HepG2 (cell line): ENCODE measurements around the gene DPP3. TPM values are rescaled to one million over a fixed set of nuclear protein-coding genes. Genes with fewer than 3 reads are reported as not detected.

Experiments used
- CEBPB ChIP-seq: IDR thresholded peaks from 2 replicates; pipeline ENCODE4 v1.6.1; 2011; ENCODE audit warnings: low read depth, low read length, improper control_type of control experiment, borderline replicate concordance
- CEBPG ChIP-seq: IDR thresholded peaks from 2 replicates; pipeline ENCODE4 v1.6.1; 2016
- DNMT1 ChIP-seq: sonication (generic); formaldehyde crosslinking; IDR thresholded peaks from 2 replicates; pipeline ENCODE4 v1.5.1; 2020; ENCODE audit warnings: mild to moderate bottlenecking, missing genetic modification reagents
- GATAD2A ChIP-seq: IDR thresholded peaks from 2 replicates; pipeline ENCODE4 v1.6.1; 2016
- HDAC1 ChIP-seq: sonication (generic); formaldehyde crosslinking; IDR thresholded peaks from 2 replicates; pipeline ENCODE4 v1.5.1; 2020; ENCODE audit warnings: mild to moderate bottlenecking, missing genetic modification reagents
- HOXA3 ChIP-seq: sonication (generic); formaldehyde crosslinking; IDR thresholded peaks from 2 replicates; pipeline ENCODE4 v1.5.0; 2020; ENCODE audit warnings: missing genetic modification reagents
- KLF11 ChIP-seq: IDR thresholded peaks from 2 replicates; pipeline ENCODE4 v1.6.1; 2016; ENCODE audit warnings: missing compliant biosample characterization
- KLF15 ChIP-seq: sonication (generic); formaldehyde crosslinking; IDR thresholded peaks from 2 replicates; pipeline ENCODE4 v1.8.1; 2023; ENCODE audit warnings: borderline replicate concordance, mild to moderate bottlenecking, inconsistent platforms, missing genetic modification reagents, mixed read lengths
- MAFK ChIP-seq, 2 experiments: IDR thresholded peaks in 1 of 2; conservative IDR thresholded peaks in 1 of 2; 2 replicates each; pipeline ENCODE4 v1.6.1; 2011; ENCODE audit warnings: improper control_type of control experiment in 2 of 2, low read length in 2 of 2
- MAX ChIP-seq: IDR thresholded peaks from 2 replicates; pipeline ENCODE4 v1.6.1; 2012; ENCODE audit warnings: inconsistent platforms
- MED1 ChIP-seq: sonication (generic); formaldehyde crosslinking; IDR thresholded peaks from 2 replicates; pipeline ENCODE4 v1.4.0; 2020; ENCODE audit warnings: missing genetic modification reagents
- MTA1 ChIP-seq: sonication (generic); formaldehyde crosslinking; IDR thresholded peaks from 2 replicates; pipeline ENCODE4 v1.4.0; 2020; ENCODE audit warnings: missing genetic modification reagents, mild to moderate bottlenecking, borderline replicate concordance
- PAXIP1 ChIP-seq: sonication (generic); formaldehyde crosslinking; conservative IDR thresholded peaks from 2 replicates; pipeline ENCODE4 v1.4.0; 2020; ENCODE audit warnings: mild to moderate bottlenecking, missing genetic modification reagents, moderate library complexity
- POLR2A ChIP-seq, 2 experiments: IDR thresholded peaks; 2 replicates each; pipeline ENCODE4 v1.6.1; 2011; ENCODE audit warnings: low read depth in 2 of 2, low read length in 2 of 2, mild to moderate bottlenecking in 1 of 2, moderate library complexity in 1 of 2; ENCODE audit not compliant: insufficient read depth in 1 of 2
- THAP11 ChIP-seq: IDR thresholded peaks from 2 replicates; pipeline ENCODE4 v1.6.1; 2016; ENCODE audit warnings: missing biosample characterization, missing genetic modification reagents
- ZBTB21 ChIP-seq: sonication (generic); formaldehyde crosslinking; IDR thresholded peaks from 2 replicates; pipeline ENCODE4 v1.4.0; 2020; ENCODE audit warnings: missing genetic modification reagents
- ZBTB38 ChIP-seq: sonication (generic); formaldehyde crosslinking; IDR thresholded peaks from 2 replicates; pipeline ENCODE4 v1.5.1; 2020; ENCODE audit warnings: mild to moderate bottlenecking, missing genetic modification reagents
- ZNF160 ChIP-seq: sonication (generic); formaldehyde crosslinking; IDR thresholded peaks from 2 replicates; pipeline ENCODE4 v1.8.0; 2022; ENCODE audit warnings: mild to moderate bottlenecking, inconsistent platforms, missing genetic modification reagents
- ZNF281 ChIP-seq: sonication (generic); formaldehyde crosslinking; IDR thresholded peaks from 2 replicates; pipeline ENCODE4 v1.4.0; 2020; ENCODE audit warnings: missing genetic modification reagents, borderline replicate concordance
- ZNF44 ChIP-seq: sonication (generic); formaldehyde crosslinking; IDR thresholded peaks from 2 replicates; pipeline ENCODE4 v1.5.1; 2020; ENCODE audit warnings: mild to moderate bottlenecking, missing genetic modification reagents
- ZNF720 ChIP-seq: sonication (generic); formaldehyde crosslinking; IDR thresholded peaks from 2 replicates; pipeline ENCODE4 v1.4.0; 2020; ENCODE audit warnings: missing genetic modification reagents
- ZNF75D ChIP-seq: sonication (generic); formaldehyde crosslinking; IDR thresholded peaks from 2 replicates; pipeline ENCODE4 v1.8.1; 2023; ENCODE audit warnings: missing genetic modification reagents, mild to moderate bottlenecking, borderline replicate concordance
- polyA plus RNA-seq, 8 experiments: library from polyadenylated mRNA; depleted of rRNA in 3 of 8; stranded (reverse) in 7 of 8; unstranded in 1 of 8; fragments of >200 nt; fragmentation: Illumina TruSeq in 4 of 8; extraction: Trizol in 4 of 8; gene quantifications; 2 replicates each; pipeline versions ENCODE4 v1.2.1 to v1.2.3, GENCODE V29; 2011 to 2016; ENCODE audit warnings: low read depth in 4 of 8, missing spikeins in 1 of 8, mixed read lengths in 1 of 8; ENCODE audit not compliant: insufficient read depth in 1 of 8
- total RNA-seq, 5 experiments: library from RNA; depleted of rRNA; stranded (reverse); fragments of >200 nt; fragmentation: Illumina TruSeq; extraction: Trizol; gene quantifications; 2 replicates each; pipeline ENCODE4 v1.2.3, GENCODE V29; 2016; ENCODE audit warnings: low read depth in 1 of 5
- TF ChIP-seq, protein P1 (sequence below): IDR thresholded peaks from 2 replicates; pipeline ENCODE4 v1.6.1; 2016; ENCODE audit warnings: low read depth, borderline replicate concordance

The DPP3 gene
- total and polyA plus RNA-seq, 2 of the 13 experiments (the other 11 are each of a cell fraction or from before 2014, with no cell fraction given), result 38.4 to 59.8 TPM

- TF ChIP-seq ZNF281 (CRISPR knock-in tag), result peak; percentile 87
- peak; percentile 50 to 57; a peak in 3 of 4 replicates for TF ChIP-seq MAFK (conservative IDR thresholded peaks at IDR 0.05 in 1 of 2, IDR thresholded peaks at IDR 0.05 in 1 of 2; ENCODE audit: low read length in 2 of 2)
- TF ChIP-seq KLF15 (CRISPR knock-in tag), result no peak
- peak; percentile 33; the same call in 1 of the 2 replicates for TF ChIP-seq THAP11 (CRISPR knock-in tag)
- TF ChIP-seq MTA1, result peak; percentile 47; the same call in 1 of the 2 replicates
- TF ChIP-seq MED1, result peak; percentile 31; the same call in 1 of the 2 replicates
- 0 out of 2 replicates have a peak, but pooled peaks have one; percentile 46 for TF ChIP-seq HDAC1 (CRISPR knock-in tag)
- TF ChIP-seq HOXA3 (CRISPR knock-in tag), result peak; percentile 59; the same call in 1 of the 2 replicates
- 0 out of 2 replicates have a peak, but pooled peaks have one; percentile 63 for TF ChIP-seq ZBTB21 (CRISPR knock-in tag)
- TF ChIP-seq PAXIP1 (CRISPR knock-in tag), result peak; percentile 82
- no peak for TF ChIP-seq ZNF75D (CRISPR knock-in tag)
- TF ChIP-seq, protein P1, sequence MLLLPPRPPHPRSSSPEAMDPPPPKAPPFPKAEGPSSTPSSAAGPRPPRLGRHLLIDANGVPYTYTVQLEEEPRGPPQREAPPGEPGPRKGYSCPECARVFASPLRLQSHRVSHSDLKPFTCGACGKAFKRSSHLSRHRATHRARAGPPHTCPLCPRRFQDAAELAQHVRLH (CRISPR knock-in tag), result 0 out of 2 replicates have a peak, but pooled peaks have one; percentile 30
- peak; percentile 44; the same call in 1 of the 2 replicates for TF ChIP-seq MAX
- 0 out of 4 replicates have a peak, but pooled peaks of 1 of the 2 experiments have one; percentile 24 for TF ChIP-seq POLR2A (IDR thresholded peaks at IDR 0.05; ENCODE audit: insufficient read depth in 1 of 2, low read depth in 2 of 2, low read length in 2 of 2)
- no peak for TF ChIP-seq ZNF160 (CRISPR knock-in tag)
- no peak for TF ChIP-seq GATAD2A (CRISPR knock-in tag)
- no peak for TF ChIP-seq KLF11 (CRISPR knock-in tag)
- TF ChIP-seq ZNF720 (CRISPR knock-in tag), result no peak
- TF ChIP-seq ZBTB38, result peak; percentile 48; the same call in 1 of the 2 replicates
- TF ChIP-seq CEBPB, result peak; percentile 22; the same call in 1 of the 2 replicates
- TF ChIP-seq CEBPG (CRISPR knock-in tag), result peak; percentile 41; the same call in 1 of the 2 replicates
- no peak for TF ChIP-seq ZNF44 (CRISPR knock-in tag)
- TF ChIP-seq DNMT1 (CRISPR knock-in tag), result 0 out of 2 replicates have a peak, but pooled peaks have one; percentile 39
Observed at GRCh38 chr11:66509131-66509561, 28.9 kb downstream of the DPP3 start (continued).
